Measurements from ENCODE around the gene WDFY3. TPM values are rescaled to one million over a fixed set of nuclear protein-coding genes. Genes with fewer than 3 reads are reported as not detected.

Gene WDFY3, protein sequence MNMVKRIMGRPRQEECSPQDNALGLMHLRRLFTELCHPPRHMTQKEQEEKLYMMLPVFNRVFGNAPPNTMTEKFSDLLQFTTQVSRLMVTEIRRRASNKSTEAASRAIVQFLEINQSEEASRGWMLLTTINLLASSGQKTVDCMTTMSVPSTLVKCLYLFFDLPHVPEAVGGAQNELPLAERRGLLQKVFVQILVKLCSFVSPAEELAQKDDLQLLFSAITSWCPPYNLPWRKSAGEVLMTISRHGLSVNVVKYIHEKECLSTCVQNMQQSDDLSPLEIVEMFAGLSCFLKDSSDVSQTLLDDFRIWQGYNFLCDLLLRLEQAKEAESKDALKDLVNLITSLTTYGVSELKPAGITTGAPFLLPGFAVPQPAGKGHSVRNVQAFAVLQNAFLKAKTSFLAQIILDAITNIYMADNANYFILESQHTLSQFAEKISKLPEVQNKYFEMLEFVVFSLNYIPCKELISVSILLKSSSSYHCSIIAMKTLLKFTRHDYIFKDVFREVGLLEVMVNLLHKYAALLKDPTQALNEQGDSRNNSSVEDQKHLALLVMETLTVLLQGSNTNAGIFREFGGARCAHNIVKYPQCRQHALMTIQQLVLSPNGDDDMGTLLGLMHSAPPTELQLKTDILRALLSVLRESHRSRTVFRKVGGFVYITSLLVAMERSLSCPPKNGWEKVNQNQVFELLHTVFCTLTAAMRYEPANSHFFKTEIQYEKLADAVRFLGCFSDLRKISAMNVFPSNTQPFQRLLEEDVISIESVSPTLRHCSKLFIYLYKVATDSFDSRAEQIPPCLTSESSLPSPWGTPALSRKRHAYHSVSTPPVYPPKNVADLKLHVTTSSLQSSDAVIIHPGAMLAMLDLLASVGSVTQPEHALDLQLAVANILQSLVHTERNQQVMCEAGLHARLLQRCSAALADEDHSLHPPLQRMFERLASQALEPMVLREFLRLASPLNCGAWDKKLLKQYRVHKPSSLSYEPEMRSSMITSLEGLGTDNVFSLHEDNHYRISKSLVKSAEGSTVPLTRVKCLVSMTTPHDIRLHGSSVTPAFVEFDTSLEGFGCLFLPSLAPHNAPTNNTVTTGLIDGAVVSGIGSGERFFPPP (N-terminal part only)
- under 1 TPM; 0.62 to 0.89 TPM for total RNA-seq

DNA sequence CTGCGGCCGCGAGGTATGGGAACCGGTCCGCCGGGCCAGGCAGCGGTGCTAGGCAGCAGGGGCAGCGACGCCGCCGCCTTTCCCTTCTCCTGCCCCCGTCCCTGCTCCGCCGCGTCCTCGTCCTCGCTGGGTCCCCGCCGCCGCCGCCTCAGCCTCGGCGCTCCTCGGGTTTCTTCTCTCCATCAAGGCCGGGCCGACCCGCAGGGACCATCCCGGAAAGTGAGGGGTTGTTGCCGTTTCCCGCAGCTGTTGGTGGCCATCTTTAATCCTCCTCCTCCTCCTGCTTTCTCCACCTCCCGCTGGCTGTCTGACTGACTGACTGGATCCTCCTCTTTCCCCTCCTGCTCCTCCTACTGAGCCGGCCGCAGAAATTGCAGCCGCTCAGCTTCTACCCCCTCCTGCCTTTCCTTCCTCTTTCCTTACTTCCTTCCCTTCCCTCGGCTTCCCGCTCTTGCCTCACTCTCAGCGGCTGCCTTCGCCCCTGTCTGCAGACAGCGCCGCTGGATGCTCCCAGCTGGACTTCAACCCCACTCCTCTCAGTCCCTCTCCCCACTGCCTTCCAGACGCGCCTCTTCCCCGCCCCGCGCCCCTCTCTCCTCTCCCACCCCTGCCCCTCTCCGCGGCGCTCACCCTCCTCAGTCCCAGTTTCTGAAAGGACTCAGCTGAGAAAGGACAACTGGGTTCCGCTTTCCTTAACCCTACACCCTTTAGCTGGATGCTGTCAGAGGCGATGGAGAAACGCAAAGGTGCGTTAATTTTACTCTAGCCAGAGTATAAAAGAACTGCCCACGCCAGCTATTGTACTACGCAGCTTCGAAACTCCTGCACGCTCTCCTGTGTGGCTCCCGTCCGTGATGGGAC is at the start of gene WDFY3:
Gene WDFY3, minus strand, starts transcription at position 309 of the 861 bp plus-strand sequence. CDS start 106,099 bp downstream, outside the sequence.
- POLR2A ChIA-PET, result no interaction called here
- no peaks in the 10 kb centered on the region for H3K9me3 Mint-ChIP-seq
- H3K27ac Mint-ChIP-seq, result no peak within 1 kb of the TSS
- H3K4me3 Mint-ChIP-seq, result peak within 1 kb of the TSS; percentile 71
- peaks cover 14% of the 10 kb centered on the region for H3K4me1 Mint-ChIP-seq
- H3K36me3 Mint-ChIP-seq (ENCODE audit: low read depth), result no peaks in the 10 kb centered on the region
- DNase-seq, result no peak
- CTCF ChIA-PET, result no interaction called here
- peaks cover 39% of the 10 kb centered on the region for H3K27me3 Mint-ChIP-seq

DNA sequence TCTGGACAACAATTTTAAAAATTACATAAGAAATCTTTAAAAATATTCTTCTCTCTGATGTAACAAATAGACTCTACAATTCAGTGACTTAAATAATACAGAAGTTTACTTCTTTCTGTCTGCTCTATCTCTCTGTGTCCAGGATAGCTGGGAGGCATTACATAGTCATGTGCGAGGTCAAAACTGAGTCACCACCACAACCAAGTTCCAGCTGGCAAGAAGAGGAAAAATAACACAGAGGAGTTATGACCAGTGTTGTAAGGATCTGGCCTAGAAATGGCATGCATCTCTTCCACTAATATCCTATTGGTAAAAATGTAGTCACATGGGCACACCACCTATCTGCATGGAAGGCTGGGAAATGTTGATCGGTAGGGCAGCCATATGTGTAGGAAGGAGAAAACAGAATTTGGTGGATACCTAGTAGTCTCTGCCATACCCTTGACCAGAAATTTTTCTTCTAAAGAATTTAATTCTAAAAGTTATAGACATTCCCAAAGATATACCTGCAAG is 39.4 kb upstream of the WDFY3 start:
- no peak overlapping the region for H3K4me3 Mint-ChIP-seq
- no peak overlapping the region for H3K27ac Mint-ChIP-seq
- CTCF ChIA-PET, result no interaction called here
- no peaks in the 10 kb centered on the region for H3K9me3 Mint-ChIP-seq
- H3K36me3 Mint-ChIP-seq (ENCODE audit: low read depth), result no peaks in the 10 kb centered on the region
- POLR2A ChIA-PET, result no interaction called here
- no peaks in the 10 kb centered on the region for H3K4me1 Mint-ChIP-seq
- H3K27me3 Mint-ChIP-seq, result no peaks in the 10 kb centered on the region
- DNase-seq, result no peak

DNA sequence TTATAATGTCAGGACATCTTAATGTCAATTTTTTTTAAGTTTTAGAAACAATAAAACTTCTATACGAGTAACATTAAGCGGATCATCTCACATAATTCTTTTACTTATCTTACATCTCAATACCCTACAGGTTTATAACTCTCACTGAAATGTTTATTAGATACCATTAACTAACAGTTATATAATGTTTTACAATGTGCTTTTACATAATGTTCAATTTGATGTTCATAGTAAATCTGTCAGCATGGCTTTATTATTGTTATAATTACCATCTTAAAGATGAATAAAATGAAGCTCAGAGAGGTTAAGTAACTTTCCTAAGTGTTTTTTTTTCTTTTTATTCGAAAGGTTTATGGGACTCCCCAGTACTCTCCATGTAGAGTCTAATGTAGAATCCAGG is 33.9 kb upstream of the WDFY3 start:
- no peak for DNase-seq
- Mint-ChIP-seq H3K27me3 (no peaks in the 10 kb centered on the region), H3K27ac (no peak overlapping the region), H3K36me3 (ENCODE audit: low read depth) (no peaks in the 10 kb centered on the region), H3K4me3 (no peak overlapping the region), H3K9me3 (no peaks in the 10 kb centered on the region), H3K4me1 (no peaks in the 10 kb centered on the region)
- ChIA-PET POLR2A (no interaction called here), CTCF (no interaction called here)

DNA sequence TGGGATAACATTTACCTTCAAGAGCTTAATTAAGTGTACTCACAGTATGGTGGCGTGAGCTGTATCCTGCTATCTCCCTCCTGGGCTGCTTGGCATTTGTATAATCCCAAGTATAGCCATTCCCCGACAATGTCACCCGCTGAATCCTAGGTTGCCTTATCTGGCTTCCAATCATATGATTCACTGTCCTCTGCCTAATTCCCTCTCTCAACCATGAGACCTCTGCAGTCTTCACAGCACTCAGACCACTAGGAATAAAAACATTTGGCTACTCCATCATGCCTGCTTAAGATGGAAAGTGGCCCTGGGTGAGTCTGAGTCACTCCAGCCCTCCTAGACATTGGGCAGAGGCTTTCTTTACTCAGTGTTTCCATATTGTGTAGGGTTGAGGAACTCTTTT is 28.9 kb upstream of the WDFY3 start:
- Mint-ChIP-seq H3K4me1 (no peaks in the 10 kb centered on the region), H3K27me3 (no peaks in the 10 kb centered on the region), H3K9me3 (no peaks in the 10 kb centered on the region), H3K4me3 (no peak overlapping the region), H3K27ac (no peak overlapping the region), H3K36me3 (ENCODE audit: low read depth) (no peaks in the 10 kb centered on the region)
- ChIA-PET POLR2A (no interaction called here), CTCF (interaction anchor here (0.6 kb wide), 1 partner anchor 29 kb away, joined by 3 read pairs; no protein-coding TSS in a partner anchor)
- DNase-seq, result no peak

DNA sequence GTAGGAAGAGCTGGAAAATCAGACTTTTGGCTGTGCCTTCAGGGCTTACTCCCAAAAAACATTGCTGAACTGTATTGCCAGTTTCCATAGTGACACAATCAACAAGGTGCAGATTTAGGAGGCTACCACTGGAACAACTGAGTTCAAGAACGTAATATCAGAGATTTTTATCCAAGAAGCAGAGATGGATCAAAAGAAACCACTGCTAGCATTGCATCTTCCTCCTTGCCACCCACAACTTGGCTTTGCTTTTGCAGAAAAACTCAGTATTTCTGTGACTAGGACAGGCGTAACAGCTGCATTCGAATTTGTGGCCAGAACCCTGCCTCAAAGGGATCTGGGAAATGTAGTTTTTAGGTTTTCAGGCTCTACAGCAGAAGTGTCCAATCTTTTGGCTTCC is 27.8 kb upstream of the WDFY3 start:
- POLR2A ChIA-PET, result no interaction called here
- Mint-ChIP-seq H3K27me3 (no peaks in the 10 kb centered on the region), H3K9me3 (no peaks in the 10 kb centered on the region), H3K4me1 (no peaks in the 10 kb centered on the region), H3K36me3 (ENCODE audit: low read depth) (no peaks in the 10 kb centered on the region), H3K4me3 (no peak overlapping the region), H3K27ac (no peak overlapping the region)
- CTCF ChIA-PET, result no interaction called here
- DNase-seq, result no peak

DNA sequence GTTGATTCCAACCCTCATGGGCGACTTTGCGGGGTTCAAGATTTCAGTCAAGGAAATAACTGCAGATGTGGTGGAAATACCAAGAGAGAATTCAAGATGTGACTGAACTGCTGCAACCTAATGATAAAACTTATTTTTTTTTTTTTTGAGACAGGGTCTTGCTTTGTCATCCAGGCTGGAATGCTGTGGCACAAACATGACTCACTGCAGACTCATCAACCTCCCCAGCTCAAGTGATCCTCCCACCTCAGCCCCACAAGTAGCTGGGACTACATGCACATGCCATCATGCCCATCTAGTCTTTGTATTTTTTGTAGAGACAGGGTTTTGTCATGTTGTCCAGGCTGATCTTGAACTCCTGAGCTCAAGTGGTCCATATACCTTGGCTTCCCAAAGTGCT is 19.5 kb upstream of the WDFY3 start:
- Mint-ChIP-seq H3K27ac (no peak overlapping the region), H3K27me3 (no peaks in the 10 kb centered on the region), H3K9me3 (no peaks in the 10 kb centered on the region), H3K4me3 (no peak overlapping the region), H3K4me1 (no peaks in the 10 kb centered on the region), H3K36me3 (ENCODE audit: low read depth) (no peaks in the 10 kb centered on the region)
- ChIA-PET POLR2A (no interaction called here), CTCF (no interaction called here)
- DNase-seq, result no peak

DNA sequence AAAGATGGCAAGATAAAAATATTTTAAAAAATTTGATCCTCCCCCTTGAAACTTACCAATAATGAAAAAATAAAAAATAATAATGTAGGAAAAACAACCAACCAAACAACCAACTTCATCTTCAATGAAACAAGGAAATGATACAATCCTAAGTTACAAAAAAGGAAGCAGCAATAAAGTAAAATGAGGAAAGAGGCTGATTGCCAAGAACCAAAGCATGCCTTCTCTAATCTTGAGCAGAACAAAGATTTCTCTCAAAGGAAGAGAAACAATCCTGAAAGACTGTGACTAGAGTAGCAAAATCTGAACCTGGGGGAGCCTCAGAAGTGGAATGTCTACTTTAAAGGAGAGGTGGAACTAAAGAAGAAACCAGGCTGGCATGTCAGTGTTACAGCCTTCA is 10.9 kb upstream of the WDFY3 start:
- Mint-ChIP-seq H3K4me3 (no peak overlapping the region), H3K27me3 (no peaks in the 10 kb centered on the region), H3K9me3 (no peaks in the 10 kb centered on the region), H3K27ac (no peak overlapping the region), H3K36me3 (ENCODE audit: low read depth) (no peaks in the 10 kb centered on the region), H3K4me1 (no peaks in the 10 kb centered on the region)
- ChIA-PET CTCF (no interaction called here), POLR2A (no interaction called here)
- DNase-seq, result no peak

DNA sequence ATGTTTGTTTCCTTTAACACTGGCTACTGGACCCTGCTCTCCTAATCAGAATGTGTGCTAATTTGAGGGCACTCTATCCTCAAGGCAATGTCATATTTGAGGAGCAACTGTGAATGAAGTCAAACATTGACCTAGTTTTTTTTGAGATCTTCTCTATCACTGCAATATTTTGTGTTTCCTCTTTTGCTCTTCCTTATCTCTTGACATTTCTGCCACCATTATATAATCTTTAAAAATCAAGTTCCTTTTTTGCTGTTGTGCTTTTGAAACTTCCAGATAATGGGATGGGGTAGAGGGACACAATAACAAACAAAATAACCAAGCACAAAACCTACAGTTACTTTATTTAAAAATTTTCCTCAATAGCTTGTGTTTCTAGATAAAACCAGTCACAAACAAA is 7.4 kb upstream of the WDFY3 start:
- no peaks in the 10 kb centered on the region for H3K9me3 Mint-ChIP-seq
- H3K36me3 Mint-ChIP-seq (ENCODE audit: low read depth), result no peaks in the 10 kb centered on the region
- CTCF ChIA-PET, result no interaction called here
- no peak for DNase-seq
- H3K27me3 Mint-ChIP-seq, result peaks cover 8% of the 10 kb centered on the region
- H3K4me1 Mint-ChIP-seq, result no peaks in the 10 kb centered on the region
- no peak overlapping the region for H3K4me3 Mint-ChIP-seq
- no peak overlapping the region for H3K27ac Mint-ChIP-seq
- POLR2A ChIA-PET, result no interaction called here

DNA sequence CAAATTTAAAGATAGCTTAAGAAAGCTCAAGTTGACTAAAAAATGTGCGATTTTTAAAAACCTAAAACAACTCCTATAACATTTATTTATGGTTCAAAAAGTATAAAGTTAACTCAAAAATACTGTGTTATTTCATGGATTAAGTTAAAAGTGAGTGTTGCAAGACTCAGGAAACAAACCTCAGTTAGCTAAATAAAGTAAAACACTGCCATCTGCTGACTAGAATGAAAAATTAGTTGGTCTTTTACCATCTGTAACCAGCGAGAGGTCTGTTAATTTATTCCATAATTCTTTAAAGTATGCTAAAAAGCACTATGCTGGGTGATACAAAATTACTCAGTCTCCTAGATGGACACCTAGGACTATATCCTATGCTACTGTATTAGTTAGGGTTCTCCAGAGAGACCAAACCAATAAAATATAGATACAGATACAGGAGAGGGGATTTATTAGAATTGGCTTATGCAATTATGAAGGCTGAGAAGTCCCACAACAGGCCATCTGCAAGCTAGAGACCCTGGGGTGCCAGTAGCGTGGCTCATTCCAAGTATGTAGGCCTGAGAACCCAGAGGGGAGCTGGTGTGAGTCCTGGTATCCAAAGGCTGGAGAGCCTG is 4.9 kb upstream of the WDFY3 start:
- POLR2A ChIA-PET, result no interaction called here
- no peaks in the 10 kb centered on the region for H3K36me3 Mint-ChIP-seq (ENCODE audit: low read depth)
- H3K4me1 Mint-ChIP-seq, result peaks cover 9% of the 10 kb centered on the region
- no peaks in the 10 kb centered on the region for H3K9me3 Mint-ChIP-seq
- no peak overlapping the region for H3K27ac Mint-ChIP-seq
- CTCF ChIA-PET, result interaction anchor here (1.2 kb wide), 1 partner anchor 221 kb away, joined by 3 read pairs; no protein-coding TSS in a partner anchor
- H3K27me3 Mint-ChIP-seq, result peaks cover 26% of the 10 kb centered on the region
- DNase-seq, result no peak
- no peak overlapping the region for H3K4me3 Mint-ChIP-seq

DNA sequence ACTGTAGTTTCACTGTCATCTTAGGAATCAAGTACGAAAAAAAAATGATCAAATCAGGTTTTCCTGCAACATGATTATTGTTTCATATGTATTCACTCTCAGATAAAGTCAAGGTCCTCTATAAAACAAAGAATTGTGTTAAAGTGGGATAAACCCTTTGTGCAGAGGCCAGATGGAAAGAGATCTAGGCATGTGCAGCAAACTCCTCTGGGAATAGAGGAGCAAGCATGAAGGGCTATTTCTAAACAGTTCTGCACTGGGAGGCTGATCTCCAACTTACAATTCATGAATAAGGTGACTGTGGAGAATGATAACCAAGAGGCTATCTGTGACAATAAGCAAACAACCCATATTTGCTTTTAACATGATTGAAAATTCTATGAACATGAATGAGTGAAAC is 2.4 kb upstream of the WDFY3 start:
- ChIA-PET CTCF (no interaction called here), POLR2A (no interaction called here)
- Mint-ChIP-seq H3K36me3 (ENCODE audit: low read depth) (no peaks in the 10 kb centered on the region), H3K4me1 (peaks cover 14% of the 10 kb centered on the region), H3K27me3 (peaks cover 38% of the 10 kb centered on the region), H3K27ac (no peak overlapping the region), H3K9me3 (no peaks in the 10 kb centered on the region), H3K4me3 (no peak overlapping the region)
- no peak for DNase-seq

DNA sequence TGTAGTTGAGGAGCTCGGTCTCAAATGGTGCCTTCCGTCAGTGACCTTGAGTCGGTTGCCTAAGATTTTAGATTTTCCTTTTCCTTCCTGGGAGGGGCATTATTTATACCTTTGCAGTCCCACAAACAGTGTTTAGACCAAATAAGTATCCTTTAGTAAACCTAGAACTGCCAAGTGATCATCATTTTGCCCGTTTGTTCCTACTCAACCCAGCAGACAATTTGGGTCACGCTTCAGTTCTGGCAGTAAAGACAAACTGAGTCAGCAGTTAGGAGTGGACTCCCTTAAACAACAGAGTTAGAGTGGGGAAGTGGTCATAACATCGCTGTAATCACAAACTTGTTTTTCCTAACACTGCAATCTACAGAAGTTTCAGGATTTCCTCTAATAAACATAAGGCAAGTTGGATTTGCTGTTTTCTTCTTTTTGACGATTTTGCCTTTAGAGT is 777 bp upstream of the WDFY3 start:
- CTCF ChIA-PET, result no interaction called here
- POLR2A ChIA-PET, result no interaction called here
- no peak for DNase-seq
- H3K36me3 Mint-ChIP-seq (ENCODE audit: low read depth), result no peaks in the 10 kb centered on the region
- H3K27me3 Mint-ChIP-seq, result peaks cover 39% of the 10 kb centered on the region
- no peaks in the 10 kb centered on the region for H3K9me3 Mint-ChIP-seq
- H3K27ac Mint-ChIP-seq, result no peak overlapping the region
- H3K4me3 Mint-ChIP-seq, result peak overlapping the region; percentile 71
- H3K4me1 Mint-ChIP-seq, result peaks cover 14% of the 10 kb centered on the region
